HG03442 (cell line): Measurements from ENCODE around the gene ARHGAP21.

Experiments used
- ATAC-seq: cut with Tn5 transposase; IDR thresholded peaks from one replicate; pipeline ENCODE4 v1.9.1; 2021; ENCODE audit warnings: mild to moderate bottlenecking, moderate library complexity; ENCODE audit not compliant: unreplicated experiment

Gene ARHGAP21

GRCh38 chr10:24579448-24579847, 144.2 kb downstream of the ARHGAP21 start:
- no peak for ATAC-seq

GRCh38 chr10:24575481-24576002, 148.1 kb downstream of the ARHGAP21 start:
- no peak for ATAC-seq

- no peak for ATAC-seq
Observed at GRCh38 chr10:24574578-24575155, 149.0 kb downstream of the ARHGAP21 start.

- ATAC-seq, result no peak
Observed at GRCh38 chr10:24574161-24574560, 149.5 kb downstream of the ARHGAP21 start.

GRCh38 chr10:24571870-24572450, 151.7 kb downstream of the ARHGAP21 start:
- ATAC-seq, result no peak

- no peak for ATAC-seq
Observed at GRCh38 chr10:24570658-24571426, 152.8 kb downstream of the ARHGAP21 start.

GRCh38 chr10:24569828-24570657, 153.6 kb downstream of the ARHGAP21 start:
- ATAC-seq, result no peak

- ATAC-seq, result no peak
Observed at GRCh38 chr10:24569330-24569796, 154.3 kb downstream of the ARHGAP21 start.

- no peak for ATAC-seq
Observed at GRCh38 chr10:24568042-24568441, 155.6 kb downstream of the ARHGAP21 start.

GRCh38 chr10:24561453-24561852, 162.2 kb downstream of the ARHGAP21 start:
- ATAC-seq, result no peak

- ATAC-seq, result peak; percentile 77
Observed at GRCh38 chr10:24556750-24557742, 166.6 kb downstream of the ARHGAP21 start.

GRCh38 chr10:24556126-24556749, 167.4 kb downstream of the ARHGAP21 start:
- ATAC-seq, result no peak

GRCh38 chr10:24554036-24554435, 169.7 kb downstream of the ARHGAP21 start:
- ATAC-seq, result no peak

- no peak for ATAC-seq
Observed at GRCh38 chr10:24553051-24553612, 170.6 kb downstream of the ARHGAP21 start.

GRCh38 chr10:24552346-24553016, 171.2 kb downstream of the ARHGAP21 start:
- no peak for ATAC-seq

GRCh38 chr10:24551161-24551560, 172.5 kb downstream of the ARHGAP21 start:
- no peak for ATAC-seq

GRCh38 chr10:24550680-24551079, 173.0 kb downstream of the ARHGAP21 start:
- no peak for ATAC-seq

- ATAC-seq, result no peak
Observed at GRCh38 chr10:24545585-24545984, 178.1 kb downstream of the ARHGAP21 start.
